HG03354 (cell line): ENCODE data around the gene CYB561A3.

ENCODE experiments used
- ATAC-seq: cut with Tn5 transposase; IDR thresholded peaks from one replicate; pipeline ENCODE4 v1.9.1; 2021; ENCODE audit warnings: mild to moderate bottlenecking; ENCODE audit not compliant: unreplicated experiment, poor library complexity, severe bottlenecking

The CYB561A3 gene

GRCh38 chr11:61347916-61348461 lies 13.7 kb downstream of the CYB561A3 start:
- no peak for ATAC-seq

DNA sequence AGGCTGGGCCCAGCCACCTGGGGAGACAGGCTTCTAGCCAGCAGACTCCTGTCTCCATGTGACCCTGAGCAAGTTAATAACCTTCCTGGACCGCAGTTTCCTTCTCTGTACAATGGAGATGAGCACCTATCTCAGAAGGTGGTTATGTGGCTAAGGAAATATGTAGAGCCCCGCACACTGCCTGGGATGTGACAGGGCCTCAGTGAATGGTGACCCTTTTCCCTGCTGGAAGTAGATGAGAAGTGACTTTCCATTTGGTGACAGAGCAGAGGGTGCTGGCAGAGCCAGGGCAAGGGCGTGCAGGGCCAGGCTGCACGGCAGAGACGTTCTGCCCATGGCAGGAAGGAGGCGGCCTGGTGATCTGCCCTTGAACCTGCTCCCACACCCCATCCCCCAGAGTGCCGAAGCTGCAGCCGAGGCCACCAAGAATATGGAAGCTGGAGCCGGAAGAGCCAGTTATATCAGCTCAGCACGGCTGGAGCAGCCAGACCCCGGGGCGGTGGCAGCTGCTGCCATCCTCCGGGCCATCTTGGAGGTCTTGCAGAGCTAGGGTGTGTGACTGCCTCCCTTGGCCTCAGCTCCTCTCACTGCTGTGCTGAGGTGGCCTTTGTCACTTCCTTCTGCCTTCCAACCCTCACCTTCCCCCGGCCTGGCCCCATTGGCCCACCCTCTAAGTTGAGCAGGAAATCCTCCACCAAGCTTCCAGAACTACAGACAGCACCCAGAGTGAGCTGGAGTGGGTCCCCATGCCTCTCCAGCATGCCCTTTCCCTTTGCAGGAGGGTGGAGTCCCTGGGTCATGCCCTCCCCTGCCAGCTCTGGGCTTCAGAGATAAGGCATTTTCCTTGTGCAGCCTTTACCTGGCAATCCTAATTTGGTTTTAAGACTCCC lies 15.5 kb downstream of the CYB561A3 start:
- no peak for ATAC-seq

GRCh38 chr11:61345170-61345610 lies 16.5 kb downstream of the CYB561A3 start:
- ATAC-seq = no peak

DNA sequence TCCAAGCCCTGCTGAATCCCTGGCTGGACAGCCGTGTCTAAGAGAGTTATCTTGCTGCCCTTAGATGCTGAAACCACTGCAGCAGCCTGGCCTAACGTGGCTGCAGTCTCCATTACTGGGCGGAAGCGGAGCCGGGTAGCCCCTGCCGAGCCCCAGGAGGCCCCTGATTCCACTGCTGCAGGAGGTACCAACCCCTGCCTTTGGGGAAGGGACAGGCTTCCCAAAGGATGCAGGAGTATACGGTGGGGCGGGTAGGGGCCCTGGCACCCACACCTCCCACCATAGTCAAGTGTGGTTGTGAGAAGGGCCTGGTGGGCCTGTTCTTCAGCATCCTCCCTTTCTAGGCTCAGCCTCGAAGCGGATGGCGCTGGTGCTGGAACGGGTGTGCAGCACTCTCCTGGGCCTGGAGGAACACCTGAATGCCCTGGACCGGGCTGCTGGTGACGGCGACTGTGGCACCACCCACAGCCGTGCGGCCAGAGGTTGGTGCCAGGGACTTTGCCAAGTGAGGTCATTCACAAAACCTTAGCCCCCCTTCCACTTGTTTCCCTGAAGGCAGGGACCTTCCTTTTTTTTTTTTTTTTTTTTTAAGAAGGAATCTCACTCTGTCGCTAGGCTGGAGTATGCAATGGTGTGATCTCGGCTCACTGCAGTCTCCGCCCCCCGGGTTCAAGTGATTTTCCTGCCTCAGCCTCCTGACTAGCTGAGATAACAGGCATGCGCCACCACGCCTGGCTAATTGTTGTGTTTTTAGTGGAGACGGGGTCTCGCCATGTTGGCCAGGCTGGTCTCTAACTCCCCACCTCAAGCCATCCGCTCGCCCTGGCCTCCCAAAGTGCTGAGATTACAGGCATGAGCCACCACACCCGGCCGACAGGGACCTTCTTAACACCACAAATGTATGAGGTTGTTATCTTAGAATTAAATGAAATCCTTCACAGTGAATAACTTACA lies 17.6 kb downstream of the CYB561A3 start:
- no peak for ATAC-seq

DNA sequence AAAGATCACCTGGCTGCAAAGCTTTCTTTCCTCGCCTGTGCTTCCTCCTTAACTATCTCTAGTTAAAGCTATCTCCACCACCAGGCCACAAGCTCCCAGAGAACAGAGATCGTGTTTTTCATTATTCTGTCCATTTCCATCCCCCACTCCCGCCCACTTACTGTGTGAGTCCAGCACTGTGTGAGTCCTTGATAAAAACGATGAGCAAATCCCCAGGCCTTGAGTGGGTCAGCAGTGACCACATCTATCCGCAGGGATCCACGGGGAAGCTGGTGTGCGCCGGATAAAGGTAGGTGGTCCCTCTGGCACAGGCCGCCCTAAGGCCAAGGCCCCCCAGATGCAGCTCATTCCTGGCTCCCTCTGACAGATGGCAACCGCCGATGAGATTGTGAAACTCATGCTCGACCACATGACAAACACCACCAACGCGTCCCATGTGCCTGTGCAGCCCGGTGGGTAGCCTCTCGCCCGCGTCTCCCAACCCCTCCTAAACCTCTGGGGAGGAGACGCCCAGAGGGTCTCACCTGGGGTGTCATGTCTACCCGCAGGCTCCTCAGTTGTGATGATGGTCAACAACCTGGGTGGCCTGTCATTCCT lies 19.4 kb downstream of the CYB561A3 start:
- no peak for ATAC-seq

DNA sequence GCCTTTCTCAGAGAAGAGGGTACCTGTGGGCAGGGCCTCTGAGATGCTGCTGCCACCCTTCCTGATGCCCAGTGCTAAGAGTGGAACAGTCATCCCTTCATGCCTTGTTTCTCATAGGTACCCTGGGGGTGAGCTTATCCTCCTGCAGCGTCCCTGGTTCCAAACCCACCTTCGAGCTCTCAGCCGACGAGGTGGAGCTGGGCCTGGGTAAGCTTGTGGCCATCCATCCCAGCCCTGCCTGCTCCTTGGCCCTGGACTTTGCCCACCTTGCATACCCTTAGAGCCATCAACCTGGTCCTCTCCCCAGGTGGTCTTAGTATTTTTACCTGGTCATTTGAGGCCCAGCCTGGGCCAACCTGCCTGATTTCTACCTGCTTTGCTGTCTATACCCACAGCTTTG lies 20.0 kb downstream of the CYB561A3 start:
- no peak for ATAC-seq

GRCh38 chr11:61340979-61341378 lies 20.7 kb downstream of the CYB561A3 start:
- no peak for ATAC-seq

DNA sequence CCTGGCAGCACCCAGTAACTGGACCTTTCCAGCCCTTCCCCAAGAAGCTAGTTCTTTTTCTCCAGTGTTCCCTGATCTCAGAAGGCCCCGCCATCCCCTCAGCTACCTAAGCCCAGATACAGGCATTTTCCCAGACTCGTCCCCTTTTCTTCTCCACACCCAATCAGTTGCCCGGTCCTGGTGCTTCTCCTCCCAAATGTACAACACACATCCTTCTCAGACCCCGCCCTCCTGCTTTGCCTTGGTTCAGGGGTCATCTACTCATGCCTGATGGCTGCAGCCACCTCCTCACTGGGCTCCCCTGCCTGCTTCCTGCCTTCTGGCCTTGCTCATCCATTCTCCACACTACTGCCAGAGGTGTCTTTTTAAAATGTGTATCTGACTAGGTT lies 22.2 kb downstream of the CYB561A3 start:
- ATAC-seq = no peak

DNA sequence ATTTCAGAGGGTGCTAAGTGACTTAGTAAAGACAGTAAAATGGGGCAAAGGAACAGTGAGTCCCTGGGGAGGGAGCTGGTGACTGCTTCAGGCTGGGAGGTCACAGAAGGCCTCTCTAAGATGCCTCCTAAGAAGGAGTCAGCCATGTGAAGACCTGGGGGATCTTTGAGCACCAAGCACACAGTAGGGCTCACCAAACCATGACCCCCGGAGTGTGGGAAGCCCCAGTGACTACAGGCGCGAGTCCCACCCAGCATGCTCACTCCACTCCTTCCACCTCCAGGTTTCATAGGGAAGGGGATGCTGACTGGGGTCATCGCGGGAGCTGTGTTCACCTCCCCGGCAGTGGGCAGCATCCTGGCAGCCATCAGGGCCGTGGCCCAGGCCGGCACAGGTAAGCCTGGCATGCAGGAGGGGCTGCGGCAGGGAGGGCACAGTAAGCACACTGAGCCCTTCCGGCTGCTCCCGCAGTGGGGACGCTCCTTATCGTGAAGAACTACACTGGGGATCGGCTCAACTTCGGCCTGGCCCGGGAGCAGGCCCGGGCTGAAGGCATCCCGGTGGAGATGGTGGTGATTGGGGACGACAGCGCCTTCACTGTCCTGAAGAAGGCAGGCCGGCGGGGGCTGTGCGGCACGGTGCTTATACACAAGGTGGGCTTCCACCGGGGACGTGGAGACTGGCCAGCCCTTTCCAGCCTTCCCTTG lies 22.7 kb downstream of the CYB561A3 start:
- ATAC-seq = no peak

GRCh38 chr11:61337706-61338470 lies 23.8 kb downstream of the CYB561A3 start:
- ATAC-seq = no peak

DNA sequence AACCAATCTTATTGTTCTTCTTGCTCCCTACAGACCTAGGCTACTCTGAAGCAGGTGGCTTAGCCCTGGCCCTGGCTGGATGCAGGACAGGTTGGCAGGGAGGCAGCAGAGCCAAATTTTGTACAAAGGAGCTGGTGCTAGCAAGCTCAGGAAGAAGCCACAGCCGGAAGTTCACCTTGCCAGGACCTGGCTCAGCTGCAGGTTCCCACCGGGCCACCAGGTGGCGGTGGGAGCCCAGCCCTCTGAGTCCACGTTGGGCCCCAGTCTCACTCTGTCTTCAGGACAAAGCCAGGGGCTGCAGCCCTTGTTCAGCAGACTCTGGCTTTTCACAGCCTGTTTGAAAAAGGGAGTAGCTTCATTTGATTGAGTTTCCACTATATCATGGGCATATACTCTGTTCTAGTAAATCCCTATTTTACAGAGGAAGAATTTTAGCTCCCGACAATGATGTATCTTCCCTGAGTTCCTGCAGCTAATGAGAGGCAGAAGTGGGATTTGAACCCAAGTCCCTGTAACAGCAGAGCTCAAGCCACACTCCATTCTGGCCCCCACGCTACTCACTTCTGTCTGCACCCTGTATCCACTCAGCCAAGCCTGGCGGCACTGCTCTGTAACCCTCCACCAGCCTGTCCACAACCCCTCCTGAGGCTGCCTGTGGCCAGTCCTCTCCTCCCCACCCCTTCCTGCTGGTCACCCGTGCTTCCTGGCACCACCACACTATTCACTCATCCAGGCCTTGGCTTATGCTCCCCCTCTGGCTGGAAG lies 25.3 kb downstream of the CYB561A3 start:
- ATAC-seq = peak; percentile 61

DNA sequence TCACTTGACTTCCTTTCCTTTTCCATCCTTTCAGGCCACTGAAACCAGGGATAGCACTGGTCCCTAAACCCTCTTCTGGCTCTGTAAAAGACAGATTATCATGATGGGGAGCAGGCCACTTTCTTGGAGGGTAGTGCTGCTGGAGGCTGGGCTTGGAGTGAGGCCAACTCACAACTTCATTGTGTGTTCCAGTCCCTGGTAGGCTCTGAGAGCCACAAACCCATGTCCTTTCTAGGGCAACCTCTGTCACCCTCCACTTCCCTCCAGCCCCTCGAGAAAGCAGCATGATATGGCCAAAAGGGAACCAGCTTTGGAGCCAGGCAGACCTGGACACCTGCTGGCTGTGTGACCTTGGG lies 26.3 kb downstream of the CYB561A3 start:
- ATAC-seq = no peak

DNA sequence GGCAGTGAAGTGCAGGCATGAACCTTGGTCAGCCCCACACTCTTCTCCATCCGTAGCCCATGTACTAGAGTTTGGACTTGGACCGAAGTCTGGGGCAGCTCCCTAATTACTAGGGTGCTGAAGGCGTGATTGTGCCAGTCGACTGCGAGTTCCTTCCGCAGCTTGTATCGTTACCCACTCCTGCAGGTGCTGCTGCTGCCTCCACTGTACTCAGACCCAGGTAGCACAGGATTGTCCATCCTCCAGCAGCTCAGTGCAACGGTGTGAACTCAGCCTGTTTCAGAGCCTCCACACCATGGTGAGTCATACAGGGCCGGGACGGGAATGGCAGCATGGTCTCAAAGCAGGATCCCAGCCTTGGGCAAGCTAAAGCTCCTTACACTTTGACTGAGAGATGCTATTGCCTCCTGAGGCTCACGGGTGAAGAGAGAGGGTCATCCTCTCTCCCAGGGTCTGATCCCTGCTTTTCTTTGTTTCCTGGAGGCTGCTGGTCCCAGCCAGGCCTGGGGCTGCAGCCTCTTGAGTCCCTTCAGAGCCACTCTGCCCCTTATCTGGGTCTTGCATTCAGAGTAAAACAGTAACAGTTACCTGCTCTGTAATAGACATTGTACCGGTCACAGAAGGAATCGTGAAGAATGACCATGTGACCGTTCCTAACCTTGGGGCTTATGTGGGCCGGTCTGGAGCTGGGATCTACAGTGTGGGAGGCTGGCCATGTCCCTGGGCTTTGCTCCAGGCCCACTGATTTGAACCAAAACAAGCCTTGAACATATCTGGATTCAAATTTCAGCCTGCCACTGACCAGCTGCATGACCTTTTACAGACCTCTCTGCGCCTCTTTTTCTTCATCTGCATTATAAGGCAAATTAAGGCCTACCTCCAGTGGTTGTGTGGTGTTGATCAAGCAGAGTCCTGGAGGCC lies 27.0 kb downstream of the CYB561A3 start:
- no peak for ATAC-seq

DNA sequence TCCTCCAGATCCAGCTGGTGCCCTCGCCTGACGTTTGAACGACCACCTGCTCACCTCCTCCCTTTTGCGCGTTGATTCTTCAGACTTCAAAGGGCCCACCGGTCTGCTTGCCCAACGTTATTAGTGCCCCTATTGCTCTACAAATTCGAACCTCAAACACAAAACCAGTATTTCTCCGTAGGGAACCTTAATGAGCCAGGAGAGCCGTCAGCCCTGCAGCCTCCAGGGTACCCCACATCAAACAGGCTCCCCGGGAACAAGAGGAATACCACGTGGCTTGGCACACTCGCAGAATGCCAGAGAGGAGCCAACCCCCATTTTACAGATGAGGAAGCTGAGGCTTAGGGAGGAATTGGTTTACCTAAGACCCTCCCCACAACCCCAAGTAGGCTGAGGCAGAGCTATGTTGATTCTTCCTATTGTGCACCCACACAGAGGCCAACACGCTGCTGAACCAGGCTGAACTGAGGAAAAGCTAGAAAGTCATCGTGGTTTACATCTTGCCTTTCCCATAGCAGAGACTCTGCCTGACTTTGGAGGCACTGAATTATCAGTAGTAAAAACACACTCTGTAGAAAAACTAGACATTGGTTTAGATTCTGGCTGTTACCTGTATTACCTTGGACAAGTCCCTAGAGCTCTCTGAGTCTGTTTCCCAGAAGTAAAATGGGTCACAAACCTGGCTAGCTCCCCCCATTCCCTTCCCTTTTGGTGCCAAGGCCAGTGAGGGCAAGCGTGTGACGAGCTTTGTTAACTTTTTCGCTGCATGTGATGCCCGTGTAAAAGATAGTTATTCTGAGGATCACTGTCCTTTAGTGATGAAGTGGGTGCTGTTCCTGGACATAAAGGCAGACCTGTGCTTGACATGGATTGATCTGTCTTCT lies 27.9 kb downstream of the CYB561A3 start:
- peak; percentile 9 for ATAC-seq

DNA sequence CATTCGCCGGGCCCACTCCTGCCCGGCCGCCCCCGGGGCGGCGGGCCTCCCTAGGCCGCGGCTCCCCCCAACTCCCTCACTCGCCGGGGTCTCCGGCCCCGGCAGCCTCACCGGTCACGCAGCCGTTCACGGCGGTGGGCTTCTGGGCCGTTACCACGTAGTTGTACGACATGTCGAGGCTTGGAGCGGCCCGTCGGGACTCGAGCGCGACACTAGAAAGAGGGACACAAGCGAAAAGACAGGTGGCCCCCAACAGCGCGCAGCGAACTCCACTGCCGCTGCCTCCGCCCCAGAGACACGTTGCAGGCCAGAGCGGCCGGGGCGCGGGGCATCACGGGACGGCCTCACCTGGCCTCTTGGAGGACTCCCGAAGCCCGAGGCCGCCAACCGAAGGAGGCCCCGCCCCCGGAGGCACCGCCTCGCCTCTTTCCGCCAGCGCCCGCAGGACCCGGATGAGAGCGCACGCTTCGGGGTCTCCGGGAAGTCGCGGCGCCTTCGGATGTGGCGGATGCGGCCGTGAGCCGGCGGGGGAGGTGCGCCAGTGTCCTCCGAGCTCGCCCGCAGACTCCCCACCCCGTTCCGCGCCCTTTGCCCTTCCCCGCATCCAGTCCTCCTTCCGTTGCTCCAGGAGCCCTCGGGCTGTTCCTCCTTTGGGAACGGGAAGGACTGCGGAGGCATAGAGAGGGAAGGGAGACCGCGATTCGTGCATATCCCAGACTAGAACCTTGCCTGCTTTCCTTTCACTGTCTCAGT lies 28.7 kb downstream of the CYB561A3 start, which contains the start of the genes DDB1 and TKFC:
Gene DDB1 (minus strand): TSS at position 309 of the 753 bp plus-strand sequence. CDS start 137 bp downstream, at position 172.
Gene TKFC (plus strand): TSS at position 432 of the 753 bp plus-strand sequence. CDS start 1,501 bp downstream, outside the sequence.
- peak; percentile 88 for ATAC-seq
